Natural killer cell (primary cell): ENCODE measurements around the gene CARS1. TPM values are rescaled to one million over a fixed set of nuclear protein-coding genes. Genes with fewer than 3 reads are reported as not detected.

Experiments
- ATAC-seq, 3 donors: fragments of 150-1000 bp in 2 of 3; fragments of 200-7000 bp in 1 of 3; cut with Tn5 transposase; 1 replicate in 1 of 3; 2 replicates in 2 of 3; pipeline ENCODE4 v1.10.0; 2021; ENCODE audit warnings: mild to moderate bottlenecking in 2 of 3, moderate library complexity in 2 of 3
- DNase-seq, 2 donors: peaks; one replicate each; pipeline versions ENCODE4 v3.0.0 to v3.0.0-alpha.2; 2013 to 2021; ENCODE audit warnings: mixed read lengths in 1 of 2
- H3K27ac ChIP-seq: one replicate; pipeline ENCODE4 v1.5.1; 2013; ENCODE audit warnings: mild to moderate bottlenecking, low read length
- H3K27me3 ChIP-seq: one replicate; pipeline ENCODE4 v1.6.1; 2013; ENCODE audit warnings: low read length; ENCODE audit not compliant: control insufficient read depth, insufficient read depth
- H3K36me3 ChIP-seq: one replicate; pipeline ENCODE4 v1.6.1; 2013; ENCODE audit warnings: low read length; ENCODE audit not compliant: control insufficient read depth, insufficient read depth
- H3K4me1 ChIP-seq: one replicate; pipeline ENCODE4 v1.6.1; 2013; ENCODE audit warnings: low read length; ENCODE audit not compliant: control insufficient read depth, insufficient read depth
- H3K4me3 ChIP-seq: one replicate; pipeline ENCODE4 v1.5.1; 2013; ENCODE audit warnings: low read length
- H3K9me3 ChIP-seq: one replicate; pipeline ENCODE4 v1.6.1; 2013; ENCODE audit warnings: low read length; ENCODE audit not compliant: control insufficient read depth, insufficient read depth
- H3K27ac Mint-ChIP-seq, 2 donors: one replicate each; pipeline ENCODE4 v1.8.0; 2022; ENCODE audit warnings: mild to moderate bottlenecking in 2 of 2, mixed read lengths in 2 of 2, moderate library complexity in 1 of 2
- H3K27me3 Mint-ChIP-seq, 2 donors: one replicate each; pipeline ENCODE4 v1.8.0; 2022; ENCODE audit warnings: low read depth in 2 of 2, mixed read lengths in 2 of 2
- H3K36me3 Mint-ChIP-seq: one replicate; pipeline ENCODE4 v1.8.0; 2022; ENCODE audit warnings: mixed read lengths
- H3K4me1 Mint-ChIP-seq, 2 donors: one replicate each; pipeline ENCODE4 v1.8.0; 2022; ENCODE audit warnings: mixed read lengths in 2 of 2
- H3K4me3 Mint-ChIP-seq: one replicate; pipeline ENCODE4 v1.8.0; 2022; ENCODE audit warnings: mild to moderate bottlenecking, moderate library complexity, mixed read lengths
- H3K9me3 Mint-ChIP-seq, 2 donors: one replicate each; pipeline ENCODE4 v1.8.0; 2022; ENCODE audit warnings: mixed read lengths in 2 of 2
- CTCF ChIP-seq: fragments of 200-600 bp; IDR thresholded peaks from one replicate; pipeline ENCODE4 v1.8.0; 2022; ENCODE audit warnings: antibody characterized with exemption
- WGBS: methylation state at CpG from one replicate; pipeline ENCODE4 v1.1.7; 2013; ENCODE audit warnings: missing lambda C conversion rate; ENCODE audit not compliant: insufficient coverage; 5-methylcytosine and 5-hydroxymethylcytosine counted together
- intact Hi-C: fragments of 100-400 bp; cut with micrococcal nuclease; formaldehyde crosslinking; loops from one replicate; pipeline ENCODE4 v1.14.2; 2022
- total RNA-seq, 4 donors: library from RNA; stranded (reverse); fragments of 120-200 nt in 1 of 4; gene quantifications; one replicate each; pipeline versions ENCODE4 v1.2.3 to v1.2.4, GENCODE V29; 2013 to 2022

Gene CARS1
- total RNA-seq, 3 donors from 2014 or later (not counting 1 experiment from before 2014, with no cell fraction given), result 47.9 to 51.3 (median 50.3) TPM

DNA sequence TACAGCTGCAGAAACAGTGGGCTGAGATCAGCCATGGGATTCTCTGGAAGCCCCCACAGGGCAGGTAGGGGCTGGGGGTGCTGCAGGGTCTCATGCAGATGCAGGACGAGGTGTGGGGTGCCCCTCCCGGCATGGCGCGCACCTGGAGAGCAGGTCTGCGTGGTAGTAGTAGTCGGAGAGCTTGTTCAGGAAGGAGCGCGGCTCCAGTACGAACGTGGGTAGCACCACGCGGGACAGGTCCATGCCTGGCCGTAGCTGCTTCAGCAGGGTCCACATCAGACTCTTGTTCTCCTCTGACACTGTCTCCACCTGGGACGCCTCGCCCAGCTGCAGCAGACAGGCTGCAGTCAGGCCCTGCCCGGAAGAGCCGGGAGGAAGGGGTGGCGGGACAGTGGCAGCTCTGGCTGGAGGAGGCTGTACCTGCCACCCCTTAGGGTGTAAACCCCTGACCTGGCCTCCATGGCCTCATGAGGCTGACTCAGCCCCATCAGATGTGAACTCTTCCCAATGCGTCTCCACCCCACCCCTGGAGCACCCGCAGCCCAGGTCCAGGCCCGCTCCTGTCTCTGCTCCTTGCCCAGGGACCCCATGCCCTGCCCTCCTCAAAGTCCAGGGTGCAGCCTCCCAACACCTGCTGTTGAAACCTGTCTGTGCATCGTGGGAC, 47.0 kb upstream of the CARS1 start:
- Mint-ChIP-seq H3K4me3 (no peak overlapping the region), H3K36me3 (no peaks in the 10 kb centered on the region), H3K9me3 (no peaks in the 10 kb centered on the region), H3K27ac (peak overlapping the region in 1 of 2 donors; percentile 89), H3K27me3 (no peaks in the 10 kb centered on the region), H3K4me1 (peaks cover 30 to 59% of the 10 kb centered on the region in 2 donors)
- Histone ChIP-seq H3K36me3 (peaks cover 51% of the 10 kb centered on the region), H3K4me3 (no peak overlapping the region), H3K9me3 (no peaks in the 10 kb centered on the region), H3K27me3 (no peaks in the 10 kb centered on the region), H3K4me1 (peaks cover 32% of the 10 kb centered on the region), H3K27ac (no peak overlapping the region)
- TF ChIP-seq CTCF, result no peak
- WGBS, result 93% methylated on average over 22 of the region's 22 CpGs
- DNase-seq (peak in 1 of 2 donors; percentile 14), ATAC-seq (no peak)
- intact Hi-C loops, result loop anchor here (5.0 kb wide), 1 partner anchor 112 kb away; the partner anchor contains the start of gene NAP1L4

DNA sequence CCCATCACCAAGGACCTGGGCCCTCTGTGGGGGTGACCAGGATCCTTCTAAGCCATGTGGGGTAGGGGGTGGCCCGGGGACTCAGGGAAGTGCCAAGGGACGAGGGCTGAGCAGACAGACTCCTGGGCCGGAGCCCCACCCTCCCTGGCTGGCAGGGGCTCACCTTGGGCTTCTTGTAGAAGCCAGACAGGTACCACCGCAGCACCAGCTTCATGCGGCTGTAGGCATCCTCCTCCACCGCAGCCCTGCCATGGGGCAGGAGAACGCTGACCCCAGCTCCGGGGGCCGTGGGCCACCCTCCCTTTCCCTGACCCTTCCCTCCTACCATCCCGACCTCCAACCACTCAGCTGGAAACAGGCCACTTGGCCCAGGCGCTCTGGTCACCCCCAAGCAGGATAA, 45.9 kb upstream of the CARS1 start:
- 81% methylated on average over 11 of the region's 11 CpGs for WGBS
- DNase-seq (no peak), ATAC-seq (no peak)
- Mint-ChIP-seq H3K9me3 (no peaks in the 10 kb centered on the region), H3K36me3 (no peaks in the 10 kb centered on the region), H3K4me1 (peaks cover 38 to 68% of the 10 kb centered on the region in 2 donors), H3K27ac (peak overlapping the region in 1 of 2 donors; percentile 89), H3K27me3 (no peaks in the 10 kb centered on the region), H3K4me3 (no peak overlapping the region)
- H3K27me3 ChIP-seq, result no peaks in the 10 kb centered on the region
- no peaks in the 10 kb centered on the region for H3K9me3 ChIP-seq
- peaks cover 46% of the 10 kb centered on the region for H3K36me3 ChIP-seq
- no peak overlapping the region for H3K4me3 ChIP-seq
- H3K27ac ChIP-seq, result no peak overlapping the region
- intact Hi-C loops, result loop anchor here (5.0 kb wide), 1 partner anchor 111 kb away; the partner anchor contains the start of gene NAP1L4
- peaks cover 41% of the 10 kb centered on the region for H3K4me1 ChIP-seq
- TF ChIP-seq CTCF, result no peak

- Mint-ChIP-seq H3K36me3 (no peaks in the 10 kb centered on the region), H3K4me1 (peaks cover 40 to 70% of the 10 kb centered on the region in 2 donors), H3K27me3 (no peaks in the 10 kb centered on the region), H3K9me3 (no peaks in the 10 kb centered on the region), H3K27ac (peak overlapping the region; percentile 86 to 89), H3K4me3 (no peak overlapping the region)
- TF ChIP-seq CTCF, result no peak
- Histone ChIP-seq H3K9me3 (no peaks in the 10 kb centered on the region), H3K4me3 (no peak overlapping the region), H3K27me3 (no peaks in the 10 kb centered on the region), H3K36me3 (peaks cover 44% of the 10 kb centered on the region), H3K4me1 (peaks cover 41% of the 10 kb centered on the region), H3K27ac (no peak overlapping the region)
- intact Hi-C loops, result loop anchor here (5.0 kb wide), 1 partner anchor 110 kb away; the partner anchor contains the start of gene NAP1L4
- 88% methylated on average over 5 of the region's 5 CpGs for WGBS
- DNase-seq (no peak), ATAC-seq (no peak)
Measured at GRCh38 chr11:3102641-3102921, 45.4 kb upstream of the CARS1 start.
